HG03095 (cell line): ENCODE data around the gene MAGEA6.
"Not testable (repeated sequence)": the region's sequence is repeated elsewhere in the genome, so short reads cannot be mapped to it uniquely, and the experiment has no call there.

Source experiments
- ATAC-seq: cut with Tn5 transposase; IDR thresholded peaks from one replicate; pipeline ENCODE4 v1.9.1; 2021; ENCODE audit warnings: moderate library complexity; ENCODE audit not compliant: unreplicated experiment

The MAGEA6 gene

GRCh38 chrX:152734143-152734858 is 35.2 kb downstream of the MAGEA6 start:
- ATAC-seq: not testable (repeated sequence)

DNA sequence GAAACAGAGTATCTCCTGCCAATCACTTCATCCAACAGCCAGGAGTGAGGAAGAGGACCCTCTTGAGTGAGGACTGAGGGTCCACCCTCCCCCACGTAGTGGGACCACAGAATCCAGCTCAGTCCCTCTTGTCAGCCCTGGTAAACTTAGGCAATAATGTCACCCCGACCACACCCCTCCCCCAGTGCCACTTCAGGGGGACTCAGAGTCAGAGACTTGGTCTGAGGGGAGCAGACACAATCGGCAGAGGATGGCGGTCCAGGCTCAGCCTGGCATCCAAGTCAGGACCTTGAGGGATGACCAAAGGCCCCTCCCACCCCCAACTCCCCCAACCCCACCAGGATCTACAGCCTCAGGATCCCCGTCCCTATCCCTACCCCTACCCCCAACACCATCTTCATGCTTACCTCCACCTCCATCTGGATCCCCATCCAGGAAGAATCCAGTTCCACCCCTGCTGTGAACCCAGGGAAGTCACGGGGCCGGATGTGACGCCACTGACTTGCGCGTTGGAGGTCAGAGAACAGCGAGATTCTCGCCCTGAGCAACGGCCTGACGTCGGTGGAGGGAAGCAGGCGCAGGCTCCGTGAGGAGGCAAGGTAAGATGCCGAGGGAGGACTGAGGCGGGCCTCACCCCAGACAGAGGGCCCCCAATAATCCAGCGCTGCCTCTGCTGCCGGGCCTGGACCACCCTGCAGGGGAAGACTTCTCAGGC is 36.1 kb downstream of the MAGEA6 start, which contains the start of the genes CSAG1 and MAGEA12:
TSS of gene CSAG1 (minus strand) at position 461 of the 715 bp plus-strand sequence. CDS start 1,261 bp downstream, outside the sequence.
TSS of gene MAGEA12 (plus strand) at position 497 of the 715 bp plus-strand sequence. CDS start 2,405 bp downstream, outside the sequence.
- no peak for ATAC-seq

DNA sequence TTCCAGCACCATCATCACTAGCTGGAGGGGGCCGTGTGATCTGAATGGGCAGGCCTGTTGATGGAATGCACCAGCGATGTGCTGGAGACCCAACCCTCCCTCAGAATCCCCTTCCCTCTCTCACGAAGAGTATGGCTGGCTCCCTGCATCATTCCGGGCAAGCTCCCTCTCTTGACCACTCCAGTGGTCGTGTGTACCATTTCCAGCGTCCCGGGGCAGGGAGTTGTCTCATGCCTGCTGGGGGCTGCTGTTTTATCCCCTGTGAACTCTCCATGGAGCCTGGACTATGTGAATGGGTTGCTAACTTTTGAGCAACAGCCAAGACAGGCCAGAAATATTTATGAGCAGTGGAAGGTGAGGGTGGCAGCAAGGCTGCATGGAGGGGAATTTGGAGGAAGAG is 44.1 kb downstream of the MAGEA6 start:
- no peak for ATAC-seq
